GM12878 (cell line): ENCODE measurements around the gene OPRD1. TPM values are rescaled to one million over a fixed set of nuclear protein-coding genes. Genes with fewer than 3 reads are reported as not detected.

Source experiments
- ATAC-seq: fragments of 200-7000 bp; cut with Tn5 transposase; 3 replicates; pipeline ENCODE4 v1.9.1; 2020; ENCODE audit warnings: mild to moderate bottlenecking, moderate library complexity
- BruUV-seq: library from RNA; stranded (reverse); fragments of 400-500 nt; replicated peaks from 2 replicates; lab custom pipeline; 2021; lab: Mats Ljungman, UMichigan
- CTCF ChIA-PET: fragments of 300-600 bp; sonication (Branson Sonifier 250); formaldehyde crosslinking; extraction: SDS; loops from one replicate; lab custom pipeline; 2021; ENCODE audit warnings: inconsistent platforms; lab: Yijun Ruan, JAX
- POLR2A ChIA-PET: fragments of 350-600 bp; formaldehyde crosslinking; extraction: SDS; loops from one replicate; lab custom pipeline; 2021; ENCODE audit warnings: inconsistent platforms; lab: Charles Lee
- RAD21 ChIA-PET: fragments of 300-600 bp; sonication (Branson Sonifier 250); formaldehyde crosslinking; loops from one replicate; lab custom pipeline; 2023; ENCODE audit warnings: antibody characterized with exemption; ENCODE audit not compliant: unreplicated experiment; lab: Charles Lee
- SMC1A ChIA-PET: fragments of 300-600 bp; sonication (Branson Sonifier 250); formaldehyde crosslinking; loops from one replicate; lab custom pipeline; 2023; ENCODE audit not compliant: unreplicated experiment, uncharacterized antibody; lab: Charles Lee
- DNase-seq: peaks from one replicate; pipeline ENCODE4 v3.0.0-alpha.2; 2011; ENCODE audit warnings: low read depth, low spot score
- FAIRE-seq: peaks from 3 replicates; lab custom pipeline; 2011; peaks lifted over from hg19 to GRCh38; lab: Jason Lieb, UNC
- H2AFZ ChIP-seq: 2 replicates; pipeline ENCODE4 v1.6.0; 2011; ENCODE audit warnings: low read depth, low read length, control low read depth; ENCODE audit not compliant: control insufficient read depth
- H3K27ac ChIP-seq: 2 replicates; pipeline ENCODE4 v1.5.1; 2011; ENCODE audit warnings: control low read depth; ENCODE audit not compliant: control insufficient read depth, insufficient read depth
- H3K27me3 ChIP-seq, 2 experiments: replicated peaks in 1 of 2; 2 replicates each; pipeline versions ENCODE4 v1.6.0 to v1.6.1; 2011; ENCODE audit warnings: low read length in 1 of 2; ENCODE audit not compliant: control insufficient read depth in 2 of 2, insufficient read depth in 2 of 2
- H3K36me3 ChIP-seq, 2 experiments: 2 replicates each; pipeline ENCODE4 v1.5.1; 2011; ENCODE audit warnings: low read length in 1 of 2; ENCODE audit not compliant: control insufficient read depth in 2 of 2, insufficient read depth in 2 of 2
- H3K4me1 ChIP-seq: 2 replicates; pipeline ENCODE4 v1.6.1; 2011; ENCODE audit warnings: mild to moderate bottlenecking, low read length, moderate library complexity, mixed read lengths; ENCODE audit not compliant: control insufficient read depth, insufficient read depth
- H3K4me2 ChIP-seq: 2 replicates; pipeline ENCODE4 v1.6.0; 2011; ENCODE audit warnings: control low read depth; ENCODE audit not compliant: control insufficient read depth, insufficient read depth
- H3K4me3 ChIP-seq: fragments of 200-600 bp; sonication (generic); 2 replicates; pipeline ENCODE4 v1.5.1; 2016
- H3K79me2 ChIP-seq: 2 replicates; pipeline ENCODE4 v1.6.0; 2011; ENCODE audit warnings: low read length; ENCODE audit not compliant: control insufficient read depth, insufficient read depth
- H3K9ac ChIP-seq: 2 replicates; pipeline ENCODE4 v1.8.0; 2011; ENCODE audit warnings: low read length, control low read depth, mixed read lengths; ENCODE audit not compliant: control insufficient read depth, insufficient read depth
- H3K9me3 ChIP-seq: replicated peaks from 3 replicates; pipeline ENCODE4 v1.5.1; 2011; ENCODE audit warnings: mild to moderate bottlenecking, low read length; ENCODE audit not compliant: control insufficient read depth, insufficient read depth
- H4K20me1 ChIP-seq: 2 replicates; pipeline ENCODE4 v1.6.0; 2011; ENCODE audit not compliant: control insufficient read depth, insufficient read depth
- ATF7 ChIP-seq: fragments of 450-650 bp; IDR thresholded peaks from 2 replicates; pipeline ENCODE4 v1.6.1; 2016; ENCODE audit warnings: low read depth, mild to moderate bottlenecking
- ESRRA ChIP-seq: IDR thresholded peaks from 2 replicates; pipeline ENCODE4 v1.6.1; 2012; ENCODE audit warnings: mild to moderate bottlenecking, low read length, improper control_type of control experiment
- MEF2A ChIP-seq: IDR thresholded peaks from 2 replicates; pipeline ENCODE4 v1.6.1; 2011; ENCODE audit warnings: low read depth, mild to moderate bottlenecking, low read length, moderate library complexity; ENCODE audit not compliant: insufficient read depth
- NR2F1 ChIP-seq: fragments of 450-650 bp; conservative IDR thresholded peaks from 2 replicates; pipeline ENCODE4 v1.6.1; 2017; ENCODE audit warnings: mild to moderate bottlenecking
- SMARCA5 ChIP-seq: fragments of 450-650 bp; IDR thresholded peaks from 2 replicates; pipeline ENCODE4 v1.6.1; 2017; ENCODE audit warnings: mild to moderate bottlenecking
- SMC3 ChIP-seq: IDR thresholded peaks from 2 replicates; pipeline ENCODE4 v1.6.1; 2011; ENCODE audit warnings: low read length, improper control_type of control experiment, borderline replicate concordance
- TAF1 ChIP-seq: IDR thresholded peaks from 2 replicates; pipeline ENCODE4 v1.6.1; 2011; ENCODE audit warnings: mild to moderate bottlenecking, low read depth, low read length, borderline replicate concordance
- TCF3 ChIP-seq: IDR thresholded peaks from 2 replicates; pipeline ENCODE4 v1.6.1; 2012; ENCODE audit warnings: low read depth, mild to moderate bottlenecking, low read length, borderline replicate concordance; ENCODE audit not compliant: insufficient read depth
- WGBS: methylation state at CpG from one replicate; pipeline ENCODE4 v1.1.6; 2016; ENCODE audit warnings: low lambda C conversion rate; ENCODE audit not compliant: insufficient replicate concordance, insufficient coverage; ENCODE audit errors: missing lambda C conversion rate; 5-methylcytosine and 5-hydroxymethylcytosine counted together
- in situ Hi-C: fragments of 300-500 bp; cut with MboI; formaldehyde crosslinking; loops from 9 replicates; pipeline ENCODE4 v1.14.3; 2018; ENCODE audit warnings: mixed read lengths
- intact Hi-C: fragments of 100-400 bp; cut with micrococcal nuclease; formaldehyde crosslinking; loops from one replicate; pipeline ENCODE4 v1.14.2; 2022; ENCODE audit not compliant: unreplicated experiment
- polyA plus RNA-seq, 11 experiments: library from polyadenylated mRNA; depleted of rRNA in 4 of 11; unstranded in 6 of 11; stranded (reverse) in 5 of 11; fragments of >200 nt; fragmentation: Nextera tagmentation in 4 of 11; fragmentation: Illumina TruSeq in 1 of 11; extraction: Ambion mirVana in 4 of 11; extraction: Trizol in 1 of 11; gene quantifications; 1 replicate in 1 of 11; 2 replicates in 10 of 11; pipeline versions ENCODE4 v1.2.1 to v1.2.3, GENCODE V29; 2011 to 2016; ENCODE audit warnings: inconsistent platforms in 2 of 11, missing spikeins in 2 of 11, low read depth in 1 of 11
- total RNA-seq, 4 experiments: library from RNA; depleted of rRNA in 3 of 4; stranded (reverse); fragments of >200 nt in 3 of 4; fragmentation: Illumina TruSeq in 1 of 4; extraction: Trizol in 1 of 4; gene quantifications; 2 replicates each; pipeline versions ENCODE4 v1.2.1 to v1.2.3, GENCODE V29; 2013 to 2021

The OPRD1 gene
- total and polyA plus RNA-seq, 10 of the 15 experiments (the other 5 are each of a cell fraction or from before 2014, with no cell fraction given), result 0.02 TPM; not detected in 8

DNA sequence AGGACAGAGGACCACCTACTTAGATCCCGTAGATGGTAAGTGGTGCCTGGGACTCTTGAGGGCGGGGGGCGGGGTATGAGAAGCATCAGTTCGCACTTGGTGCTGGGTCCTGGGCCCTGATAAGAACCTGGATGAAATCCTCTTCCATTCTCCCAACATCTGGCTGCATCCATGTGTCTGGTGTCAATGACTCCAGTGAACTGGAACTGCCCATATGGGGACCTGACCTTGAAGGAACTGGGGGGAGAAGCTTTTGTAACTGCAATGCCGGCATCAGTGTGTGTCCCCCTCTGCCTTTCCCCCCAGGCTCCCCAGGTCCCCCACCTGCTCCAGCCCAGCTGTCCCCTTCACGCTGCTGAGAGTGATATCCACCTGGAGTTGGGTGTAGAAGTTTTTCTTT is 52.7 kb downstream of the OPRD1 start:
- ChIA-PET RAD21 (no interaction called here), POLR2A (no interaction called here), CTCF (interaction anchor here (1.6 kb wide), 1 partner anchor 12 kb away, joined by 6 read pairs; no protein-coding TSS in a partner anchor), SMC1A (no interaction called here)
- no peaks in the 10 kb centered on the region for H3K4me1 ChIP-seq
- no peaks in the 10 kb centered on the region for H3K36me3 ChIP-seq
- no peaks in the 10 kb centered on the region for H3K9me3 ChIP-seq
- FAIRE-seq (no peak), ATAC-seq (no peak), DNase-seq (no peak)
- H3K79me2 ChIP-seq, result no peaks in the 10 kb centered on the region
- H3K9ac ChIP-seq, result no peak overlapping the region
- H4K20me1 ChIP-seq, result no peaks in the 10 kb centered on the region
- no peak overlapping the region for H2AFZ ChIP-seq
- TF ChIP-seq TCF3 (no peak), NR2F1 (no peak), MEF2A (no peak), ATF7 (no peak), ESRRA (no peak)
- no peak overlapping the region for H3K4me3 ChIP-seq
- in situ Hi-C loops, result no loop called here
- BruUV-seq, result no TSS peak
- no peaks in the 10 kb centered on the region; a peak in 1 of 4 replicates for H3K27me3 ChIP-seq
- no peak overlapping the region for H3K4me2 ChIP-seq
- H3K27ac ChIP-seq, result no peak overlapping the region
- intact Hi-C loops, result no loop called here
- WGBS, result 17% methylated on average over 6 of the region's 6 CpGs

DNA sequence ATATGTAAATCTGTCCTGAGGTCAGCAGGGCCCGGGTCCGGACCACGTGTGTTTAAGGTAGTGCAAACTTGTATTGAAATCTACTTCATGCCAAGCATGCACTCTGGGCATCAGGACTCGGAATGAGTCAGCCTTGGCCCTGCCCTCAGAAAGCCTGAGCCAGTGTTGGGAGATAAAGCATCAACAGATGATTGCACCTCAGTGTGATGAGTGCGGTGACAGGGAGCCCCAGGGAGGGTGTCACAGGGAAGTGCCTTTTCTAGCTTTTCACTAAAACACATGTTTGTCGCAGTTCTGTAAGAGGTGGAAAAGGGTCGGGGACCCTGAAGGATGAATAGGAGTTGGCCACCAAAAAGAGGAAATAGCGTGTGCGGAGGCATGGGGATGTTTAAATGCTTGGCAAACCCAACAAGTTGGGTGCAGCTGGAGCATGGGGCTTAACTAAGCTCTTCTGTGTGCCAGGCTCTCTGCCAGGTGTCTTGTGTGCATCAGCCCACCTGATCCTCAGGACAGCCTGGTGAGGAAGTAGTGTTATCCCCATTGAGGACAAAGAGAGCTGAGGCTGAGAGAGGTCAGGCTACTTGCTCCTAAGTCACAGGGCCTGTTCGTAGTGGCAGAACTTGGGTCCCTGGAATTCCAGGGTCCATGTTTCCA is 54.2 kb downstream of the OPRD1 start:
- Histone ChIP-seq H2AFZ (no peak overlapping the region), H3K9ac (no peak overlapping the region), H3K4me3 (no peak overlapping the region), H3K4me2 (no peak overlapping the region), H3K36me3 (no peaks in the 10 kb centered on the region), H3K79me2 (no peaks in the 10 kb centered on the region), H3K27me3 (no peaks in the 10 kb centered on the region; a peak in 1 of 4 replicates), H4K20me1 (no peaks in the 10 kb centered on the region), H3K9me3 (no peaks in the 10 kb centered on the region), H3K4me1 (no peaks in the 10 kb centered on the region), H3K27ac (no peak overlapping the region)
- WGBS, result 27% methylated on average over 10 of the region's 10 CpGs
- CTCF ChIA-PET, result interaction anchor here (0.9 to 3.1 kb wide), 2 partner anchors 10 to 166 kb away, joined by 3 to 30 read pairs; no protein-coding TSS in a partner anchor
- TF ChIP-seq SMARCA5, result no peak
- TF ChIP-seq TAF1, result no peak
- no peak for TF ChIP-seq SMC3
- BruUV-seq, result no TSS peak
- intact Hi-C loops (no loop called here), in situ Hi-C loops (no loop called here)
- SMC1A ChIA-PET, result interaction anchor here (0.6 to 1.6 kb wide), 4 partner anchors 11 to 170 kb away, joined by 3 to 4 read pairs (median 4); no protein-coding TSS in a partner anchor
- POLR2A ChIA-PET, result no interaction called here
- no peak for DNase-seq
- RAD21 ChIA-PET, result no interaction called here
- ATAC-seq, result peak; percentile 31; the same call in 2 of the 3 replicates
- no peak for FAIRE-seq
